ENCODE results near the gene AQR.

GRCh38 chr15:34904527-34904926 is 65.0 kb downstream of the AQR start:
- TF ChIP-seq CTCF (IDR thresholded peaks at IDR 0.05 in 2 of 3, conservative IDR thresholded peaks at IDR 0.05 in 1 of 3; ENCODE audit: borderline replicate concordance in 1 of 3, insufficient read depth in 1 of 3, low read depth in 2 of 3, low read length in 2 of 3) (no peak), POLR2A (IDR thresholded peaks at IDR 0.05; ENCODE audit: borderline replicate concordance, extremely low read depth, insufficient read depth, insufficient read length) (no peak), POLR2AphosphoS5 (IDR thresholded peaks at IDR 0.05; ENCODE audit: low read depth, low read length) (no peak), MAX (IDR thresholded peaks at IDR 0.05) (no peak), YY1 (IDR thresholded peaks at IDR 0.05; ENCODE audit: extremely low read depth, insufficient replicate concordance, low read depth, low read length) (no peak), EZH2 (IDR thresholded peaks at IDR 0.05) (no peak), REST (IDR thresholded peaks at IDR 0.05; ENCODE audit: low read depth) (no peak), ELF1 (IDR thresholded peaks at IDR 0.05; ENCODE audit: borderline replicate concordance, low read depth) (no peak), ATF3 (IDR thresholded peaks at IDR 0.05) (no peak), RAD21 (IDR thresholded peaks at IDR 0.05; ENCODE audit: low read depth) (no peak), JUND (IDR thresholded peaks at IDR 0.05) (no peak), SP1 (IDR thresholded peaks at IDR 0.05; ENCODE audit: low read depth) (no peak), TCF7L2 (IDR thresholded peaks at IDR 0.05; ENCODE audit: borderline replicate concordance, extremely low read depth, insufficient read depth, insufficient read length) (no peak), EGR1 (IDR thresholded peaks at IDR 0.05; ENCODE audit: low read depth) (no peak)
